Activated CD4-positive, alpha-beta memory T cell treated with anti-CD3 and anti-CD28 coated beads for 36 hours (primary cell): ENCODE data around the gene CNOT3. TPM values are rescaled to one million over a fixed set of nuclear protein-coding genes. Genes with fewer than 3 reads are reported as not detected.
A peak's percentile ranks its signal among the peaks of the same experiment; 100 is the strongest.
"Not testable (repeated sequence)": the region's sequence is repeated elsewhere in the genome, so short reads cannot be mapped to it uniquely, and the experiment has no call there.

Experiments
- CTCF ChIA-PET: fragments of 350-600 bp; sonication (Branson Sonifier 250); formaldehyde crosslinking; loops from one replicate; lab custom pipeline; 2021; ENCODE audit warnings: antibody characterized with exemption, inconsistent platforms; lab: Charles Lee
- POLR2A ChIA-PET: fragments of 350-600 bp; sonication (Branson Sonifier 250); formaldehyde crosslinking; loops from one replicate; lab custom pipeline; 2021; ENCODE audit warnings: antibody characterized with exemption; lab: Charles Lee
- DNase-seq: peaks from one replicate; pipeline ENCODE4 v3.0.0-alpha.2; 2020
- H3K27ac Mint-ChIP-seq: one replicate; pipeline ENCODE4 v1.8.0; 2021; ENCODE audit warnings: mixed read lengths
- H3K27me3 Mint-ChIP-seq: one replicate; pipeline ENCODE4 v1.8.0; 2021; ENCODE audit warnings: mixed read lengths
- H3K36me3 Mint-ChIP-seq: one replicate; pipeline ENCODE4 v1.8.0; 2021; ENCODE audit warnings: mixed read lengths
- H3K4me1 Mint-ChIP-seq: one replicate; pipeline ENCODE4 v1.8.0; 2021; ENCODE audit warnings: low read depth, mixed read lengths
- H3K4me3 Mint-ChIP-seq: one replicate; pipeline ENCODE4 v1.8.0; 2021; ENCODE audit warnings: mild to moderate bottlenecking, mixed read lengths
- H3K9me3 Mint-ChIP-seq: one replicate; pipeline ENCODE4 v1.8.0; 2021; ENCODE audit warnings: mixed read lengths
- intact Hi-C: fragments of 100-400 bp; cut with micrococcal nuclease; formaldehyde crosslinking; loops from one replicate; pipeline ENCODE4 v1.15.1; 2023
- total RNA-seq, 2 experiments: library from RNA; stranded (reverse); gene quantifications; one replicate each; pipeline ENCODE4 v1.2.3, GENCODE V29; 2021

Gene CNOT3
- total RNA-seq, 2 experiments from 2014 or later: 54.6 to 58.7 TPM

DNA sequence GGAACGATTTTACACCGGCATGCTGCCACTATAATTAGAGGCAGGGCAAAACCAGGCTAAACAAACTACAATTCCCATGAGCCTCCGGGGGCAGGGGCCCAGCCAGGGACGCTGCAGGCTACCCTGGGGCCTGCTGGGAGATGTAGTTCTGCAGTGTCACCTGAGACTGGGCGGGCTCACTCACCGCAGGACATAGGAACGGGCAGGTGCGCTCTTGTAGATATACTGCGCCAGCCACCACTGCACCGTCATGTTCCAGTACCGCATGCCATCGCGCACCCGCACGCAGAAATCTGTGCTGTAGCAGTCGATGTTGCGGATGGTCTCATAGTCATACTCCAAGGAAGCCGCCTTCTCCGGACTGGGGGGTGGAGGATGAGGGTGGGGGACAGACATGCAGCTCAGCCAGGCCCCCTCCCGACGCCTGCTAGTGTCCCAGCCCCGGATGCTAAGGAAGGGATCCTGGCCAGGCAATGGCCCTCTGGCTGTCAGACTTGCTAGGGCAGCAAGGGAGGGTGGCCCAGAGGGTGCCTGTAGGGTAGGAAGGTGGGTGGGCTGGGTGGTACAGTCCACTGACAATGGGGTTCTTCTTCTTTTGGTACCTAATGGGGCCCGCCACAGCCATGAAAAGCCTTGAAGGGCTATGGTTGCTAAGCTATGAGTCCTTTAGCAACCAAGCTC lies 41.2 kb downstream of the CNOT3 start:
- DNase-seq: peak; percentile 54
- Mint-ChIP-seq H3K27ac (no peak overlapping the region), H3K27me3 (no peaks in the 10 kb centered on the region), H3K4me3 (no peak overlapping the region), H3K9me3 (no peaks in the 10 kb centered on the region), H3K4me1 (no peaks in the 10 kb centered on the region), H3K36me3 (peaks cover 31% of the 10 kb centered on the region)
- ChIA-PET POLR2A (no interaction called here), CTCF (no interaction called here)
- intact Hi-C loops: no loop called here

- H3K36me3 Mint-ChIP-seq: peaks cover 33% of the 10 kb centered on the region
- no peaks in the 10 kb centered on the region for H3K4me1 Mint-ChIP-seq
- no peak overlapping the region for H3K27ac Mint-ChIP-seq
- CTCF ChIA-PET: no interaction called here
- POLR2A ChIA-PET: no interaction called here
- no peak for DNase-seq
- intact Hi-C loops: no loop called here
- no peaks in the 10 kb centered on the region for H3K27me3 Mint-ChIP-seq
- no peak overlapping the region for H3K4me3 Mint-ChIP-seq
- no peaks in the 10 kb centered on the region for H3K9me3 Mint-ChIP-seq
Observed at GRCh38 chr19:54179262-54179852, 41.8 kb downstream of the CNOT3 start.

DNA sequence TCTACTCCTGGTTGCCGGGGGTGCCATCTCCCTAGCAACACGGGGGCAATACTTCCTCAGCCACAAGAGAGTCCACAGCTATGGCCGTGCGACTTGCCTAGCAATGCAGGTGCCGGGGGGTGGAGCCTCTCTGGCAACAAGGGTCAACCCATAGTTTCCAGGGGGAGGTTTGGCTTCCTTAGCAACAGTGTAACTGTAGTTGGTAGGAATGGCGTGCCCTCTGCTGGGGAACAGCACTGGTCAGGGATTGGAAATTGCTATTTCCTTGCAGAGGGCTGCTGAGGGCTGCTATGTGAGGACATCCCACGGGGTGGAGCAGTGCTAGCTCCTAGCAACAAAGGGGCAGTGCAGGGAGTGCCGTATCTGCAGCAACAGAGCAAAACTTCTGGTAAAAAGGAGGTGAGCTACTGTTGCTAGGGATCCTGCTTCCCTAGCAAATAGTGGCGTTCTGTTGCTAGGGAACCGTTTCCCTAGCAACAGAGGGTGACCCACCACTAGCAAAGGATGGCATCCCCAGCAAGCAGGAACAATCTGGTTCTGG lies 42.4 kb downstream of the CNOT3 start:
- Mint-ChIP-seq H3K4me1 (no peaks in the 10 kb centered on the region), H3K27me3 (no peaks in the 10 kb centered on the region), H3K4me3 (no peak overlapping the region), H3K9me3 (no peaks in the 10 kb centered on the region), H3K36me3 (peaks cover 33% of the 10 kb centered on the region), H3K27ac (no peak overlapping the region)
- no peak for DNase-seq
- POLR2A ChIA-PET: no interaction called here
- CTCF ChIA-PET: no interaction called here
- intact Hi-C loops: no loop called here

DNA sequence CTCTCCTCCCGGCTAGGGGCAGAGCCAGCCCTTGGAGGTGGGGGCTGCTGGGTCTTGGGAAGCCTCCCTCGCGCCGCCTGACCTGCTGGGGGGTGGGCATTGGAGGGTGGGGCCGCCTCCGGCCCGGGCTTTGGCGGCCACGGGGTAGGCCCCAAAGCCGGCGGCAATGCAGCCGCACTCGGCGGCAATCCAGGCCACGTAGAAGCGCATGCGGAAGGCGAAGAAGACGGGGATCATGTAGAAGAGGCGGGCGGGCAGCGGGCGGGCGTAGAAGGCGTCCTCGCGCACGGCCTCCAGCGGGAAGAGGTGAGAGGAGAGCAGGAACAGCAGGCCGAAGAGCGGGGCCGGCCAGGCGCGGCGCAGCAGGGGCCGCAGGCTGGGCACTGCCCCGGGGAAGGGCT lies 43.1 kb downstream of the CNOT3 start:
- POLR2A ChIA-PET: no interaction called here
- Mint-ChIP-seq H3K9me3 (no peaks in the 10 kb centered on the region), H3K4me3 (no peak overlapping the region), H3K4me1 (no peaks in the 10 kb centered on the region), H3K27ac (no peak overlapping the region), H3K36me3 (peaks cover 37% of the 10 kb centered on the region), H3K27me3 (no peaks in the 10 kb centered on the region)
- intact Hi-C loops: no loop called here
- DNase-seq: no peak
- CTCF ChIA-PET: no interaction called here

DNA sequence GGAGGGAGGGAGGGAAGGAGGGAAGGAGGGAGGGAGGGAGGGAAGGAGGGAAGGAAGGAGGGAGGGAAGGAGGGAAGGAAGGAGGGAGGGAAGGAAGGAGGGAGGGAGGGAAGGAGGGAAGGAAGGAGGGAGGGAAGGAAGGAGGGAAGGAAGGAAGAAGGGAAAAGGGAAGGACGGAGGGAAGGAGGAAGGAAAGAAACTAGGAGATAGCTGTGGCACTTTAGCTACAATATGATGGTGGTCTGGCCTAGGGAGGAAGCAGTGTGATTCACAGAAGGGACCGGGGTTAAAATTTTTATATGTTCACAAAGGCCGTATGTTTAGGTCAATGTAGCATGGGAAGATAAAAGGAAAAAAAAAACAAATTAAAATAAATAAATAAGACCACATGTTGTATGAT lies 44.3 kb downstream of the CNOT3 start:
- DNase-seq, CTCF ChIA-PET, H3K4me1 Mint-ChIP-seq, H3K9me3 Mint-ChIP-seq, POLR2A ChIA-PET, H3K27me3 Mint-ChIP-seq, H3K27ac Mint-ChIP-seq, H3K4me3 Mint-ChIP-seq, intact Hi-C loops: not testable (repeated sequence)
- peaks cover 39% of the 10 kb centered on the region for H3K36me3 Mint-ChIP-seq

- CTCF ChIA-PET: no interaction called here
- POLR2A ChIA-PET: no interaction called here
- H3K27ac Mint-ChIP-seq: no peak overlapping the region
Observed at GRCh38 chr19:54183431-54183830, 45.9 kb downstream of the CNOT3 start.

GRCh38 chr19:54186351-54186750 lies 48.8 kb downstream of the CNOT3 start:
- H3K4me3 Mint-ChIP-seq: no peak overlapping the region
- no peak for DNase-seq
- intact Hi-C loops: no loop called here
- CTCF ChIA-PET: interaction anchor here (1.8 kb wide), 1 partner anchor 80 kb away, joined by 5 read pairs; no protein-coding TSS in a partner anchor
- no peaks in the 10 kb centered on the region for H3K9me3 Mint-ChIP-seq
- peaks cover 23% of the 10 kb centered on the region for H3K36me3 Mint-ChIP-seq
- POLR2A ChIA-PET: interaction anchor here (0.6 to 7.8 kb wide), 4 partner anchors 10 to 22 kb away, joined by 3 to 103 read pairs (median 44); partner anchors contain the start of gene RPS9
- no peak overlapping the region for H3K27ac Mint-ChIP-seq
- H3K4me1 Mint-ChIP-seq: peaks cover 14% of the 10 kb centered on the region
- no peaks in the 10 kb centered on the region for H3K27me3 Mint-ChIP-seq

More at GRCh38 chr19:54183431-54183830, 45.9 kb downstream of the CNOT3 start:
- Mint-ChIP-seq H3K4me1 (peaks cover 14% of the 10 kb centered on the region), H3K27me3 (no peaks in the 10 kb centered on the region), H3K4me3 (no peak overlapping the region), H3K9me3 (no peaks in the 10 kb centered on the region), H3K36me3 (peaks cover 39% of the 10 kb centered on the region)
- intact Hi-C loops: no loop called here
- DNase-seq: no peak

DNA sequence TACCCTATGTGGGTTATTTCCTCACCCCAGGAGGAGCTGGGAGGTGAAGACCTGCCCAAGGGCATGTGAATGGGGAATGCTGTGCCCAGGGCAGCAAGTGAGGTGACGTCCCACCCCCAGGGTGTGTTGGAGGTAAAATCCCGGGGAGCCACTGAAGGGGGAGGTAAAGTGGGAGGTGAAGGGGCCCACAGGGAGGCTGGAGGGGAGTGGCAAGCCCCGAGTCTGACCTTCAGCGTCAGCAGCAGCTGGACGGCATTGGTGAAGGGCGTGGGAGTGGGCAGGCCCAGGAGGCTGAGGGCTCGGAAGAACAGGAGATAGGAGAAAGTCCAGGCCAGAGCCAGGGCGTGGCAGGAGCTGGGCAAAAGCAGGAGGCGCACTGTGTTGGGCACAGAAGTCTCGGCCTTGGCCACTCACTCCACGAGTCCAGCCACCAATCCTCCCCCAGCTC lies 49.4 kb downstream of the CNOT3 start:
- Mint-ChIP-seq H3K36me3 (peaks cover 23% of the 10 kb centered on the region), H3K27ac (peak overlapping the region; percentile 91), H3K27me3 (no peaks in the 10 kb centered on the region), H3K4me1 (peaks cover 19% of the 10 kb centered on the region), H3K4me3 (peak overlapping the region; percentile 26), H3K9me3 (no peaks in the 10 kb centered on the region)
- intact Hi-C loops: no loop called here
- POLR2A ChIA-PET: interaction anchor here (0.6 to 7.8 kb wide), 5 partner anchors 11 to 21 kb away, joined by 3 to 103 read pairs (median 4); partner anchors contain the start of gene RPS9
- no peak for DNase-seq
- CTCF ChIA-PET: interaction anchor here (0.6 to 1.8 kb wide), 3 partner anchors 19 to 79 kb away, joined by 3 to 5 read pairs (median 4); no protein-coding TSS in a partner anchor

- H3K27ac Mint-ChIP-seq: peak overlapping the region; percentile 91
- H3K9me3 Mint-ChIP-seq: no peaks in the 10 kb centered on the region
- peak; percentile 80 for DNase-seq
- H3K36me3 Mint-ChIP-seq: peaks cover 27% of the 10 kb centered on the region
- CTCF ChIA-PET: interaction anchor here (0.6 to 2.3 kb wide), 9 partner anchors 12 to 78 kb away, joined by 3 to 12 read pairs (median 6); partner anchors contain the start of genes CNOT3 and RPS9
- peaks cover 30% of the 10 kb centered on the region for H3K4me1 Mint-ChIP-seq
- peak overlapping the region; percentile 85 for H3K4me3 Mint-ChIP-seq
- intact Hi-C loops: no loop called here
- POLR2A ChIA-PET: interaction anchor here (0.8 to 7.8 kb wide), 9 partner anchors 12 to 261 kb away, joined by 3 to 103 read pairs (median 9); partner anchors contain the start of genes LENG1, LENG8, PRPF31 and RPS9
- H3K27me3 Mint-ChIP-seq: no peaks in the 10 kb centered on the region
Observed at GRCh38 chr19:54188215-54188871, 50.8 kb downstream of the CNOT3 start.

DNA sequence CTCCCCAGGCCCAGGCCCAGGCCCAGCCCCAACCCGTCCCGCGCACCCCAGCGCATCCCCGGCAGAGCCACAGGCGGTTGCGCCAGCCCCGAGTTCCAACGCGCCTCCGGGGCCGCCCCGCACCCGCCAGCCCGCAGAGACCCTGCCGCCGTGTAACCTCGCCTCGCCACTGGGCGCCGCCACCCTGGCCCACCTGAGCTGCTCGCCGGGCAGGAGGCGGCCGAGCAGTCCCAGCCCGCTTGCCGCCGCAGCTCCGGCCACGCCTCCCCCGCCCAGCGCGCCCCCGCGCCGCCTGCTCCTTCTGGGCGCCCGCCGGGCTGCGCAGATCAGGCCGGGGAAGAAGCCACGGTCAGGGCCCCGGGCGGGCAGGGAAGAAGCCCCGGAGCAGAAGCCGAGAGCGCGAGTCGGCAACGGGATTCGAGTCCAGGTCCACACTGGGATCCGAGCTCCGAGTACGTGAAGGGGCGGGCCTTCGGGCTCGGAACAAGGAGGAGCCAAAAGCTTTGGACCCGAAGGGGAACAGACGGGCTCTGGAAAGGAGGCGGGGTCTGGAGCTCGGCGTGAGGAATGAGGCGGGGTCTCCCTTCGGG lies 51.7 kb downstream of the CNOT3 start, which contains the start of gene MBOAT7:
MBOAT7 (minus strand) TSS at position 436 of the 590 bp plus-strand sequence. CDS start 1,072 bp downstream, outside the sequence.
- no peak for DNase-seq
- Mint-ChIP-seq H3K4me1 (peaks cover 31% of the 10 kb centered on the region), H3K36me3 (peaks cover 29% of the 10 kb centered on the region), H3K27me3 (no peaks in the 10 kb centered on the region), H3K4me3 (peak within 1 kb of the TSS; percentile 85), H3K9me3 (no peaks in the 10 kb centered on the region), H3K27ac (peak within 1 kb of the TSS; percentile 99)
- ChIA-PET CTCF (interaction anchor here (0.8 to 2.3 kb wide), 11 partner anchors 11 to 79 kb away, joined by 3 to 12 read pairs (median 7); partner anchors contain the start of genes CNOT3, LENG1 and RPS9), POLR2A (interaction anchor here (0.8 to 7.8 kb wide), 12 partner anchors 11 to 322 kb away, joined by 3 to 103 read pairs (median 7); partner anchors contain the start of genes CNOT3, LENG1, LENG8 and LENG9)
- intact Hi-C loops: no loop called here
